ENCODE results near the gene CYTH4. TPM values are rescaled to one million over a fixed set of nuclear protein-coding genes. Genes with fewer than 3 reads are reported as not detected.
A peak's percentile ranks its signal among the peaks of the same experiment; 100 is the strongest.

CYTH4 gene
- total and polyA plus RNA-seq, 5 donors, result 2.6 to 7.0 (median 5.5) TPM

- DNase-seq (no peak), ATAC-seq (no peak)
- 70% methylated on average over 13 of the region's 13 CpGs for WGBS
- Histone ChIP-seq H3K27me3 (ENCODE audit: control insufficient read depth, insufficient read depth) (no peaks in the 10 kb centered on the region), H3K4me3 (ENCODE audit: low read length) (no peak overlapping the region), H3K9me3 (ENCODE audit: control insufficient read depth, low read length) (no peaks in the 10 kb centered on the region), H3K27ac (ENCODE audit: low read length) (no peak overlapping the region), H3K4me1 (ENCODE audit: control insufficient read depth, insufficient read depth, low read length) (peaks cover 2% of the 10 kb centered on the region)
- intact Hi-C loops (cut with DNase I), result no loop called here
Measured at GRCh38 chr22:37344735-37345449, 62.6 kb downstream of the CYTH4 start.

GRCh38 chr22:37345863-37346504 is 63.7 kb downstream of the CYTH4 start:
- no peaks in the 10 kb centered on the region for H3K27me3 ChIP-seq (ENCODE audit: control insufficient read depth, insufficient read depth)
- H3K4me1 ChIP-seq (ENCODE audit: control insufficient read depth, insufficient read depth, low read length), result peaks cover 2% of the 10 kb centered on the region
- no peak overlapping the region for H3K27ac ChIP-seq (ENCODE audit: low read length)
- DNase-seq (peak in 2 of 3 donors; percentile 26 to 67), ATAC-seq (peak; percentile 7 to 43)
- intact Hi-C loops (cut with DNase I), result no loop called here
- no peak overlapping the region for H3K4me3 ChIP-seq (ENCODE audit: low read length)
- 17% methylated on average over 13 of the region's 13 CpGs for WGBS
- H3K9me3 ChIP-seq (ENCODE audit: control insufficient read depth, low read length), result no peaks in the 10 kb centered on the region

- H3K27ac ChIP-seq (ENCODE audit: low read length), result no peak overlapping the region
- DNase-seq, result no peak
- no peak for ATAC-seq
- no peaks in the 10 kb centered on the region for H3K9me3 ChIP-seq (ENCODE audit: control insufficient read depth, low read length)
- no peak overlapping the region for H3K4me3 ChIP-seq (ENCODE audit: low read length)
- intact Hi-C loops (cut with DNase I), result no loop called here
- WGBS, result 85% methylated on average over 7 of the region's 7 CpGs
- peaks cover 2% of the 10 kb centered on the region for H3K4me1 ChIP-seq (ENCODE audit: control insufficient read depth, insufficient read depth, low read length)
- H3K27me3 ChIP-seq (ENCODE audit: control insufficient read depth, insufficient read depth), result no peaks in the 10 kb centered on the region
Measured at GRCh38 chr22:37346505-37346895, 64.2 kb downstream of the CYTH4 start.

GRCh38 chr22:37349043-37349814 is 66.9 kb downstream of the CYTH4 start:
- no peaks in the 10 kb centered on the region for H3K27me3 ChIP-seq (ENCODE audit: control insufficient read depth, insufficient read depth)
- DNase-seq (no peak), ATAC-seq (no peak)
- peaks cover 2% of the 10 kb centered on the region for H3K4me1 ChIP-seq (ENCODE audit: control insufficient read depth, insufficient read depth, low read length)
- no peaks in the 10 kb centered on the region for H3K9me3 ChIP-seq (ENCODE audit: control insufficient read depth, low read length)
- intact Hi-C loops (cut with DNase I), result no loop called here
- H3K4me3 ChIP-seq (ENCODE audit: low read length), result no peak overlapping the region
- 88% methylated on average over 19 of the region's 19 CpGs for WGBS
- no peak overlapping the region for H3K27ac ChIP-seq (ENCODE audit: low read length)

- H3K4me1 ChIP-seq (ENCODE audit: control insufficient read depth, insufficient read depth, low read length), result no peaks in the 10 kb centered on the region
- 45% methylated on average over 3 of the region's 3 CpGs for WGBS
Measured at GRCh38 chr22:37351232-37351631, 68.9 kb downstream of the CYTH4 start.

GRCh38 chr22:37352481-37352880 is 70.2 kb downstream of the CYTH4 start:
- Histone ChIP-seq H3K27me3 (ENCODE audit: control insufficient read depth, insufficient read depth) (no peaks in the 10 kb centered on the region), H3K27ac (ENCODE audit: low read length) (no peak overlapping the region), H3K4me3 (ENCODE audit: low read length) (no peak overlapping the region), H3K4me1 (ENCODE audit: control insufficient read depth, insufficient read depth, low read length) (no peaks in the 10 kb centered on the region), H3K9me3 (ENCODE audit: control insufficient read depth, low read length) (no peaks in the 10 kb centered on the region)
- intact Hi-C loops (cut with DNase I), result no loop called here
- no peak for DNase-seq
- WGBS, result 77% methylated on average over 7 of the region's 7 CpGs
- ATAC-seq, result no peak

More at GRCh38 chr22:37351232-37351631, 68.9 kb downstream of the CYTH4 start:
- ATAC-seq, result no peak
- intact Hi-C loops (cut with DNase I), result no loop called here
- no peaks in the 10 kb centered on the region for H3K27me3 ChIP-seq (ENCODE audit: control insufficient read depth, insufficient read depth)
- no peak overlapping the region for H3K27ac ChIP-seq (ENCODE audit: low read length)
- no peaks in the 10 kb centered on the region for H3K9me3 ChIP-seq (ENCODE audit: control insufficient read depth, low read length)
- DNase-seq, result no peak
- no peak overlapping the region for H3K4me3 ChIP-seq (ENCODE audit: low read length)

GRCh38 chr22:37353839-37354238 is 71.5 kb downstream of the CYTH4 start:
- intact Hi-C loops (cut with DNase I), result no loop called here
- Histone ChIP-seq H3K4me1 (ENCODE audit: control insufficient read depth, insufficient read depth, low read length) (no peaks in the 10 kb centered on the region), H3K9me3 (ENCODE audit: control insufficient read depth, low read length) (no peaks in the 10 kb centered on the region), H3K4me3 (ENCODE audit: low read length) (no peak overlapping the region), H3K27me3 (ENCODE audit: control insufficient read depth, insufficient read depth) (no peaks in the 10 kb centered on the region), H3K27ac (ENCODE audit: low read length) (no peak overlapping the region)
- DNase-seq (no peak), ATAC-seq (no peak)
- WGBS, result 80% methylated on average over 16 of the region's 16 CpGs

- ATAC-seq, result no peak
- 69% methylated on average over 4 of the region's 4 CpGs for WGBS
- no peak for DNase-seq
- H3K4me1 ChIP-seq (ENCODE audit: control insufficient read depth, insufficient read depth, low read length), result no peaks in the 10 kb centered on the region
- H3K27ac ChIP-seq (ENCODE audit: low read length), result no peak overlapping the region
- H3K9me3 ChIP-seq (ENCODE audit: control insufficient read depth, low read length), result no peaks in the 10 kb centered on the region
- no peaks in the 10 kb centered on the region for H3K27me3 ChIP-seq (ENCODE audit: control insufficient read depth, insufficient read depth)
- intact Hi-C loops (cut with DNase I), result no loop called here
- H3K4me3 ChIP-seq (ENCODE audit: low read length), result no peak overlapping the region
Measured at GRCh38 chr22:37354261-37354660, 72.0 kb downstream of the CYTH4 start.

GRCh38 chr22:37354670-37355069 is 72.4 kb downstream of the CYTH4 start:
- no peaks in the 10 kb centered on the region for H3K4me1 ChIP-seq (ENCODE audit: control insufficient read depth, insufficient read depth, low read length)
- intact Hi-C loops (cut with DNase I), result no loop called here
- H3K27ac ChIP-seq (ENCODE audit: low read length), result no peak overlapping the region
- no peak overlapping the region for H3K4me3 ChIP-seq (ENCODE audit: low read length)
- ATAC-seq (no peak), DNase-seq (no peak)
- H3K9me3 ChIP-seq (ENCODE audit: control insufficient read depth, low read length), result no peaks in the 10 kb centered on the region
- no peaks in the 10 kb centered on the region for H3K27me3 ChIP-seq (ENCODE audit: control insufficient read depth, insufficient read depth)
- WGBS, result 72% methylated on average over 5 of the region's 5 CpGs

- DNase-seq (no peak), ATAC-seq (no peak)
- H3K27me3 ChIP-seq (ENCODE audit: control insufficient read depth, insufficient read depth), result no peaks in the 10 kb centered on the region
- intact Hi-C loops (cut with DNase I), result no loop called here
- H3K27ac ChIP-seq (ENCODE audit: low read length), result no peak overlapping the region
- no peaks in the 10 kb centered on the region for H3K9me3 ChIP-seq (ENCODE audit: control insufficient read depth, low read length)
- no peaks in the 10 kb centered on the region for H3K4me1 ChIP-seq (ENCODE audit: control insufficient read depth, insufficient read depth, low read length)
- WGBS, result 80% methylated on average over 14 of the region's 14 CpGs
- H3K4me3 ChIP-seq (ENCODE audit: low read length), result no peak overlapping the region
Measured at GRCh38 chr22:37355174-37355573, 72.9 kb downstream of the CYTH4 start.

GRCh38 chr22:37356922-37357321 is 74.6 kb downstream of the CYTH4 start:
- WGBS, result 80% methylated on average over 8 of the region's 8 CpGs
- H3K4me3 ChIP-seq (ENCODE audit: low read length), result no peak overlapping the region
- ATAC-seq (no peak), DNase-seq (no peak)
- H3K4me1 ChIP-seq (ENCODE audit: control insufficient read depth, insufficient read depth, low read length), result no peaks in the 10 kb centered on the region
- no peaks in the 10 kb centered on the region for H3K9me3 ChIP-seq (ENCODE audit: control insufficient read depth, low read length)
- intact Hi-C loops (cut with DNase I), result no loop called here
- no peaks in the 10 kb centered on the region for H3K27me3 ChIP-seq (ENCODE audit: control insufficient read depth, insufficient read depth)
- H3K27ac ChIP-seq (ENCODE audit: low read length), result no peak overlapping the region

Data from right cardiac atrium (tissue), 5 donors.